ENCODE data around the gene DDI1.

The DDI1 gene

GRCh38 chr11:104064034-104064630 lies 27.7 kb downstream of the DDI1 start:
- no peak overlapping the region for H3K27ac ChIP-seq
- TF ChIP-seq ZFX (IDR thresholded peaks at IDR 0.05): no peak
- no peak for TF ChIP-seq CTCF (conservative IDR thresholded peaks at IDR 0.05)

- no peak overlapping the region for H3K27ac ChIP-seq
- no peak for TF ChIP-seq ZFX (IDR thresholded peaks at IDR 0.05)
- TF ChIP-seq CTCF (conservative IDR thresholded peaks at IDR 0.05): no peak
Observed at GRCh38 chr11:104067534-104067933, 31.1 kb downstream of the DDI1 start.

- H3K27ac ChIP-seq: no peak overlapping the region
- TF ChIP-seq CTCF (conservative IDR thresholded peaks at IDR 0.05) (no peak), ZFX (IDR thresholded peaks at IDR 0.05) (no peak)
Observed at GRCh38 chr11:104073950-104074705, 37.7 kb downstream of the DDI1 start.

DNA sequence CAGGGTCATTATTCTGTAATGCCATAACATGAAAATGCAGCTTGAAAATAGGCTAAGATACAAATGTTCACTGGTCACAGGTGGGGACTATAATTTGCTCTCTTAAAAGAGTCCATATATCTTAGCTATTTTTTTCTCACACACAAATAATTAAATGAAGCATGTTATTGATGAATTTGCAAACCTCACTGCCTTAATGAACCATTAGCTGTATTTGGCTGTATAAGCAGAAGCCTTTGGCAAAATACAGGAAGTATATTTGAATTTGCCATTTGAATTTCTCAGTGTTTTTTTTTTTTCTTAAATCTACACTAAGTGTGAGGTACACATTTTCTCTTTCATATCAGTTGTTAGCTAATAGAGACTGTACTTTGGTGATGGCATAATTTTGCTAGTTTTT lies 38.7 kb downstream of the DDI1 start:
- TF ChIP-seq ZFX (IDR thresholded peaks at IDR 0.05) (no peak), CTCF (conservative IDR thresholded peaks at IDR 0.05) (no peak)
- H3K27ac ChIP-seq: no peak overlapping the region

GRCh38 chr11:104075706-104076105 lies 39.3 kb downstream of the DDI1 start:
- no peak overlapping the region for H3K27ac ChIP-seq
- TF ChIP-seq ZFX (IDR thresholded peaks at IDR 0.05): no peak
- TF ChIP-seq CTCF (conservative IDR thresholded peaks at IDR 0.05): no peak

DNA sequence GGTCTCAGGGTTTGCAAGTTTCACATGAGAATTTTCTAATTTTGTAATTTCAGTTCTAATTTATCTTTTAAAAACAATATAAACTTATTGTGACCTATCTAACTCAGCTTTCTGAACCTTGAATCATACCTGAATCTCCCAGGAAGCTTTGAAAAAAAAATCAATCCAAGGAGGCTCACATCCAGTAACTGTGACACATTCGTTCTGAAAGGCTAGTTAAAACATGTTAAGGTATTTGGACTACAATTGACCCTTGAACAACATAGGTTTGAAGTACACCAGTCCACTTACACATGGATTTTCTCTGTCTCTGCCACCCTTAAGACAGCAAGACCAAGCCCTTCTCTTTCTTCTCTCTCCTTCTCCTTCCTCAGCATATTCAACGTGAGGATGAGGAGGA lies 40.0 kb downstream of the DDI1 start:
- no peak for TF ChIP-seq ZFX (IDR thresholded peaks at IDR 0.05)
- no peak for TF ChIP-seq CTCF (conservative IDR thresholded peaks at IDR 0.05)
- no peak overlapping the region for H3K27ac ChIP-seq

DNA sequence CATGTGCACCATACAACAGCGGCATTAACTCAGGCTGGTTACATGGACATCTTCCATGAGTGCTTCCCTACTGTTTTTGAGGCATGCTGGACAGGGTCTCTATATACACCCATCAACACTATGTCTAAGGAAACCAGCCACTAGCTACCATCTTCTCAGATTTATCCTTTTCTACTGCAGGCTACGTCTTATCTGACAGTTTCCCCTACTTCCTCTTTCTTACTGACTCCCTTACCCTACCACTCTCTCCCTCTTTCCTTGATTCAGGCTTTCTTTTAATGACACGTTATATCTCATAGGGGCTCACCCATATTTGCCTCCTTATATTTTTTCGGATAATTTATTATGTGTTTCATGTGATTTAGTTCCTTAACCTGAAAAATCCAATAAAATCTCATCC lies 41.8 kb downstream of the DDI1 start:
- no peak overlapping the region for H3K27ac ChIP-seq
- no peak for TF ChIP-seq ZFX (IDR thresholded peaks at IDR 0.05)
- no peak for TF ChIP-seq CTCF (conservative IDR thresholded peaks at IDR 0.05)
